ENCODE results near the gene TFDP1.

The TFDP1 gene

DNA sequence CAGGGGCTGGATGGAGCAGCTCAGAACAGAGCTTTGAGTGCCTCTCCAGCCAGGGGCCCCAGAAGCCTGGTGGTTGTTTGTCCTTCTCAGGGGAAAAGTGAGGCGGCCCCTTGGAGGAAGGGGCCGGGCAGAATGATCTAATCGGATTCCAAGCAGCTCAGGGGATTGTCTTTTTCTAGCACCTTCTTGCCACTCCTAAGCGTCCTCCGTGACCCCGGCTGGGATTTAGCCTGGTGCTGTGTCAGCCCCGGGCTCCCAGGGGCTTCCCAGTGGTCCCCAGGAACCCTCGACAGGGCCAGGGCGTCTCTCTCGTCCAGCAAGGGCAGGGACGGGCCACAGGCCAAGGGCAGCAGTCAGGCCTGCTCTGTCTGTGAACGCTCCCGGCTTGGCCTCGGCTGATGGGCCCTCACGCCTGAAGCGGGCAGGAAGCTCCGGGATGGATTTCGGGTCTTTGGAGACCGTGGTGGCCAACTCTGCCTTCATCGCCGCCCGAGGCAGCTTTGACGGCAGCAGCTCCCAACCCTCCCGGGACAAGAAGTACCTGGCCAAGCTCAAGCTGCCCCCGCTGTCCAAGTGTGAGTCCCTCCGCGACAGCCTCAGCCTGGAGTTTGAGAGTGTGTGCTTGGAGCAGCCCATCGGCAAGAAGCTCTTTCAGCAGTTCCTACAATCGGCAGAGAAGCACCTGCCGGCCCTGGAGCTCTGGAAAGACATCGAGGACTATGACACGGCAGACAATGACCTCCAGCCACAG is 82.6 kb downstream of the TFDP1 start, which contains the start of gene GRK1:
TSS of gene GRK1 (plus strand) at position 269 of the 751 bp plus-strand sequence. CDS start at position 437, 168 bp downstream.
- no peak for DNase-seq (ENCODE audit: low read depth)

DNA sequence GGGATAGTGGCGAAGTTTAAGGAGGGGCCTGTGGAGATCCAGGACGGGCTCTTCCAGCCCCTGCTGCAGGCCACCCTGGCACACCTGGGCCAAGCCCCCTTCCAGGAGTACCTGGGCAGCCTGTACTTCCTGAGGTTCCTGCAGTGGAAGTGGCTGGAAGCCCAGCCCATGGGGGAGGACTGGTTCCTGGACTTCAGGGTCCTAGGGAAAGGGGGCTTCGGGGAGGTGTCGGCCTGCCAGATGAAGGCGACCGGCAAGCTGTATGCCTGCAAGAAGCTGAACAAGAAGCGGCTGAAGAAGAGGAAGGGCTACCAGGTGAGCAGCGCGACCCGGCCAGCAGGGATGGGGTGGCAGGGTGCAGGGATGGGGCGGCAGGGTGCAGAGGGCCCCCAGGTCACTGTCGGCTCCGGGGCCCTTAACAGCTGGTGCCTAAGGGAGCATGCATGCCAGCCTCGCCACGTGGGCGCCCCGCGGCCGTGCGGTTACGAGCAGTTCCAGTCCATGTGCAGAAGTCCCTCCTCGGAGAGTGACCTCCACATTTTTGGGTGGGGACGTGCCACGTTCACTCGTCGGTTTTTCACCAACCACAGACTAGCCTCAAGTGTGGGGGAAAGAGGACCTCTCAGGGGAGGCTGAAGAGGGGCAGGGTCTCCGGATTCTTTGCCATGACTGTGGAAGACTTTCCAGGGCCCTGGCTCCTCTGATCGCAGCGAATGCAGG is 83.4 kb downstream of the TFDP1 start:
- DNase-seq (ENCODE audit: low read depth): no peak

DNA sequence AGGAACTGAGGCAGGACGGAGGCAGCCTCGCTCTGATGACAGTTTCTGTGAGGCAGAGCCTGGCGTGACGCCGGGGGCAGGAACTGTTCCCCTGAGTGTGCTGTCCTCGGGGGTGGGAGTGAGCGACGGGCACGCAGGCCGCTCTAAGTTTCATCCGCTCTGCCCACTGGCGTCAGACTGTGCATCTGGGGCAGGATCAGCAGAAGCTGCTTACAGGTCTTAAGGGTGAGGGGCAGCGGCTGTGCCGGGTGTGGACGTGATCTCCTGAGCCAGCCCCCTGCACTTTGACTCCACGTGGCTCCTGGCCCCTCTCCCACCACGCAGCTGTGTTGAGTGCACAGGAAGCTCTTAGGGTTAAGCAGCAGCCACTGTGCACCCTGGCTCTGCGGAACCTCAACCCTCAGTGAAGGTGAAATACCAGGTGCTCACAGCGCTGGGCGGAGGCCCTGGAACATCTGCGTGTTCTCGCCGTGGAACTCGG is 84.0 kb downstream of the TFDP1 start:
- no peak for DNase-seq (ENCODE audit: low read depth)

DNA sequence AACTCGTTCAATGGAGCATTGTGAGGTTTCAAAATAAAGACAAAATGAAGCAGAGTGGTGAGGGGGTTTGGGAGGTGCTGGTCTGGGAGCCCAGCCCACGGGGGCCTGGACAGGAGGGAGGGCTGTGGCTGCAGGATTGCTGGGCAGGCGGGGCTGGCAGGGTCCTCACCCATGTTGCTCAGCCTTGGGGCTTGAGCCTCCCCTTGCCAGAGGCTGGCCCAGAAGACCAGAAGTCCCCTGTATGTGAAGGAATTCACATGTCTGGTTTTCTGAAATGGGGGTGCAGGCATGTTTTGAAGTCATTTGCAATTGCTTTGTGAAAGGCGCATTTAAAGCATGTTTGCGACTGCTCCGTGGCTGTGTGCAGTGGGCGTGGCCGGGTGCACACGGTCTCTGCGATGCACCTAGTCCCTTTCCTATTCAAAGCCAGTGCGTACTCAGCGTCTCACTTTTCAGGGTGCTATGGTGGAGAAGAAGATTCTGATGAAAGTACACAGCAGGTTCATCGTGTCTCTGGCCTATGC is 84.7 kb downstream of the TFDP1 start:
- DNase-seq (ENCODE audit: low read depth): no peak

DNA sequence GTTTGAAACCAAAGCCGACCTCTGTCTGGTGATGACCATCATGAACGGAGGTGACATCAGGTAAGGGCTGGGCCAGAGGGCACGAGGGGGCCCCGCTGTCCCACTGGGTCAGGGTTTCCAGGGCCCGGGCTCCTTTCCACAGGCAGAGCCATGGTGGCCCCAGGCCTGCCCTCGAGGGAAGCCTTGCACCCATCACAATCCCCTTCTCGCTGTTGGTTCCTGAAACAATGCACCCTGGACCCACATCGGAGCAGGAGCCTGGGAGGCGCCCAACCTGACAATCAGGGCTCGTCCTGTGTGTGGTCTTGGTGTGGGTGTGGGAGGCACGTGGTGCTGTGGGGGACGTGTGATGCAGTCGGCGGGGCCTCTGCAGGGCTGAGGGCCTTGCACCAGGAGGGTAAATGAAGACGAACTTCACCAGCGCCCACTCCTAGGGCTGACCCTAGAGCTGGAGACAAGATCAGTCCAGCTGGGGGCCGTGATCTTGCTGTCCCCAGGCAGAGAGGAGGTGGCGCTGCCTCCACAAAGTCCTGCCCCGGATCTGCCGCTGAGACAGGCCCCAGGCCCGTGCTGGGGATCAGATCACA is 85.3 kb downstream of the TFDP1 start:
- DNase-seq (ENCODE audit: low read depth): no peak

DNA sequence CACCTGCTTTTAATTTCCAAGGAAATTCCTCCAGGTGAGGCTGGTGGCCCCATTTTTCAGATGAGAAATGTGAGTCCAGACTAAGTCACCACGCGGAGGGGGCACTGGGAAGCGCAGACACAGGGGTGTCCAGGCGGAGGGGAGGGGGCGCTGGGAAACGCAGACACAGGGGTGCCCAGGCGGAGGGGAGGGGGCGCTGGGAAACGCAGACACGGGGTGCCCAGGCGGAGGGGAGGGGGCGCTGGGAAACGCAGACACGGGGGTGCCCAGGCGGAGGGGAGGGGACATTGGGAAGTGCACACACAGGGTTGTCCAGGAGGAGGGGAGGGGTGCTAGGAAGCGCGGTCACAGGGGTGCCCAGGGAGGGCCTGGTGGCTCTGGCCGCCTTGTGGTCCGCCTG is 86.0 kb downstream of the TFDP1 start:
- DNase-seq (ENCODE audit: low read depth): no peak

DNA sequence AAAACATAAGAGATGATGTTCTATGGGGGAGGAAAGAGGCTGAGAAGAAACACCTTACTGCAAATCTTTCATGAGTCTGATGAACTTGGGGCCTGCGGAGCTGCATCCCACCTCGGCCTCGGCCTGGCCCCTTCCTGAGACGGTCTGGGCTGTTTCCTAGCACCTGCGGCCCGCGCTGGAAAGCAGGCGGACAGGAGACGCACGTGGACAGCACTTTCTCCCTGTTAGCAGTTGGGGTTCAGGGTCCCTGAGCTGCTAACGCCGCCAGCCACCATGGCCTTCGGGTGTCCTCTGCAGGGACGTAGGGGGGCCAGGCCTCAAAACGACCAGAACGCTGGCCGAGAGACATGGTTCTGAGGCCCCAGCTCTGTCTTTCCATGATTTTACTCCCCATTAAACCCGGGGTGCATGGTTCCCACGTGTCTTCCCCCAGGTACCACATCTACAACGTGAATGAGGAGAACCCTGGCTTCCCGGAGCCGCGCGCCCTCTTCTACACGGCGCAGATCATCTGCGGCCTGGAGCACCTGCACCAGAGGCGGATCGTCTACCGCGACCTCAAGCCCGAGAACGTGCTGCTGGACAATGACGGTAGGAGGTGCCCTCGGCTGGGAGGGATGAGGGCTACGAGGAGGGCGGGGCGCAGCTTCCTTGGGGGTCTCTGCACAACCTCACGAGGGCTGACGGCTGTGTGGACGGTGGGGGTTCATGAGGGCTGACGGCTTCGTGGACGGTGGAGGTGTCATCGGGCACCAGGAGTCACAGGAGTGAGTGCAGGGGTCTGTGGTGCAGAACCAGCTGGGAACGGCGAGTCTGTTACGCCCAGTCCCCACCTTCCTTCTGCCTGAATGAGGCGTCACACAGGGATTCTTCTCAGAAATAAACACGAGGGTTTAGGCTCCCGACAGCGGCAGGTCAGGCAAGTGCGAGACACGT is 86.8 kb downstream of the TFDP1 start:
- DNase-seq (ENCODE audit: low read depth): no peak

DNA sequence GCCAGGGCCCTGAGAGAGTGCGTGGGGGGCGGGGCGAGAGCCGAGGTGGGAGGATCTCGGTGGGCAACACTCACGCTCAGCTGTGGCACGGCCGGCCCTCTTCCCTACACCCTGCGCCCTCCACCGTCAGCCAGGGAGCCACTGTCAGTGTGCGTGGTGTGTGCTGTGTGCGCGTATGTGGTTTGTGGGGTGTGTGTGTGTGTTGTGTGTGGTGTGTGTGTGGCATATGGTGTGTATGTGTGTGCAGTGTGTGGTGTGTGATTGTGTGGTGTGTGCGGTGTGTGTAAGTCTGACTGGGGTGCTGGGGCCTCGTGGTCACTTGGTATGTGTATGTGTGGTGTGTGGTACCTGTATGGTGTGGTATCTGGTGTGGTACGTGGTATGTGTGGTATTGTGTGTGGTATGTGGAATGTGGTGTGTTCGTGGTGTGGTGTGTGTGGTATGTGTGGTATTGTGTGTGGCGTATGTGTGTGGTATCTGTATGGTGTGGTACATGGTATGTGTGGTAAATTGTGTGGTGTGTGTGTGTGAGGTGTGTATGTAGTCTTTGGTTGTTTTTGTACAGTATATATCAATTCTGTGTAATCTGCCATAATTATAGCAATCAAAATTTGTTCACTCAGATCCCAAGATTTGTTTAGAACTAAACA is 87.6 kb downstream of the TFDP1 start:
- DNase-seq (ENCODE audit: low read depth): no peak
